ENCODE measurements around the gene WDR5. TPM values are rescaled to one million over a fixed set of nuclear protein-coding genes. Genes with fewer than 3 reads are reported as not detected.

WDR5 gene
- total RNA-seq, 1 experiment from 2014 or later, result 51.7 TPM

DNA sequence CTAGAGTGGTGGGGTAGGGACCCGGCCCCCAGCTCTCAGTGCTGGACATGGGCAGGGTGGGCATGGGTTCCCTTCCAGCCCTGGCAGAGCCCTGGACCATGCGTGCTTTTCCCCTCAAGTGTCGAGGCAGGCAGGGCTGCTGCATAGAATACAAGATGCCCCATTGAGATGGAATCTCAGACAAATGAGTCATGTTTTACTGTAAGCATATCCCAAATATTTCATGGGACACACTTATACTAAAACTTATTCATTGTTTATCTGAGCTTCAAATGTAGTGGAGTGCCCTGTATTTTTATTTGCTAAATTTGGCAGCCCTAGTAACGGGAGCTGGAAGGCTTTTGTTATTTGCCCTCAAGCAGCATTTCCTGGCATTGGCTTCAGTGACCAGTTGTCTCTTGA is 31.6 kb downstream of the WDR5 start:
- Histone ChIP-seq H3K36me3 (ENCODE audit: control insufficient read depth, insufficient read depth, low read length) (no peaks in the 10 kb centered on the region; the same call in 1 of the 2 replicates), H3K9me3 (no peaks in the 10 kb centered on the region), H3K27me3 (replicated peaks; ENCODE audit: control insufficient read depth, insufficient read depth, low read length) (no peaks in the 10 kb centered on the region), H3K4me1 (no peaks in the 10 kb centered on the region), H3K4me3 (ENCODE audit: low read depth, low read length) (no peak overlapping the region)
- Mint-ChIP-seq H3K27ac (ENCODE audit: unreplicated experiment) (no peak overlapping the region), H3K9me3 (ENCODE audit: unreplicated experiment) (peaks cover under 1% of the 10 kb centered on the region), H3K27me3 (ENCODE audit: insufficient read depth, unreplicated experiment) (no peaks in the 10 kb centered on the region), H3K4me3 (ENCODE audit: unreplicated experiment) (no peak overlapping the region), H3K4me1 (ENCODE audit: low read depth, unreplicated experiment) (no peaks in the 10 kb centered on the region), H3K36me3 (ENCODE audit: insufficient read depth, unreplicated experiment) (peaks cover 14% of the 10 kb centered on the region)
- DNase-seq, result no peak
- BruUV-seq (replicated peaks), result no TSS peak
- POLR2A ChIA-PET, result no interaction called here
- CTCF ChIA-PET, result interaction anchor here (0.6 kb wide), 1 partner anchor 349 kb away, joined by 3 read pairs; no protein-coding TSS in a partner anchor
- TF ChIP-seq, protein P1, sequence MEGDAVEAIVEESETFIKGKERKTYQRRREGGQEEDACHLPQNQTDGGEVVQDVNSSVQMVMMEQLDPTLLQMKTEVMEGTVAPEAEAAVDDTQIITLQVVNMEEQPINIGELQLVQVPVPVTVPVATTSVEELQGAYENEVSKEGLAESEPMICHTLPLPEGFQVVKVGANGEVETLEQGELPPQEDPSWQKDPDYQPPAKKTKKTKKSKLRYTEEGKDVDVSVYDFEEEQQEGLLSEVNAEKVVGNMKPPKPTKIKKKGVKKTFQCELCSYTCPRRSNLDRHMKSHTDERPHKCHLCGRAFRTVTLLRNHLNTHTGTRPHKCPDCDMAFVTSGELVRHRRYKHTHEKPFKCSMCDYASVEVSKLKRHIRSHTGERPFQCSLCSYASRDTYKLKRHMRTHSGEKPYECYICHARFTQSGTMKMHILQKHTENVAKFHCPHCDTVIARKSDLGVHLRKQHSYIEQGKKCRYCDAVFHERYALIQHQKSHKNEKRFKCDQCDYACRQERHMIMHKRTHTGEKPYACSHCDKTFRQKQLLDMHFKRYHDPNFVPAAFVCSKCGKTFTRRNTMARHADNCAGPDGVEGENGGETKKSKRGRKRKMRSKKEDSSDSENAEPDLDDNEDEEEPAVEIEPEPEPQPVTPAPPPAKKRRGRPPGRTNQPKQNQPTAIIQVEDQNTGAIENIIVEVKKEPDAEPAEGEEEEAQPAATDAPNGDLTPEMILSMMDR (IDR thresholded peaks at IDR 0.05; ENCODE audit: insufficient read depth in 1 of 2, low read depth in 1 of 2, low read length in 1 of 2, severe bottlenecking in 1 of 2, unreplicated experiment in 1 of 2), result no peak
- intact Hi-C loops (cut with micrococcal nuclease; ENCODE audit: unreplicated experiment), result no loop called here

DNA sequence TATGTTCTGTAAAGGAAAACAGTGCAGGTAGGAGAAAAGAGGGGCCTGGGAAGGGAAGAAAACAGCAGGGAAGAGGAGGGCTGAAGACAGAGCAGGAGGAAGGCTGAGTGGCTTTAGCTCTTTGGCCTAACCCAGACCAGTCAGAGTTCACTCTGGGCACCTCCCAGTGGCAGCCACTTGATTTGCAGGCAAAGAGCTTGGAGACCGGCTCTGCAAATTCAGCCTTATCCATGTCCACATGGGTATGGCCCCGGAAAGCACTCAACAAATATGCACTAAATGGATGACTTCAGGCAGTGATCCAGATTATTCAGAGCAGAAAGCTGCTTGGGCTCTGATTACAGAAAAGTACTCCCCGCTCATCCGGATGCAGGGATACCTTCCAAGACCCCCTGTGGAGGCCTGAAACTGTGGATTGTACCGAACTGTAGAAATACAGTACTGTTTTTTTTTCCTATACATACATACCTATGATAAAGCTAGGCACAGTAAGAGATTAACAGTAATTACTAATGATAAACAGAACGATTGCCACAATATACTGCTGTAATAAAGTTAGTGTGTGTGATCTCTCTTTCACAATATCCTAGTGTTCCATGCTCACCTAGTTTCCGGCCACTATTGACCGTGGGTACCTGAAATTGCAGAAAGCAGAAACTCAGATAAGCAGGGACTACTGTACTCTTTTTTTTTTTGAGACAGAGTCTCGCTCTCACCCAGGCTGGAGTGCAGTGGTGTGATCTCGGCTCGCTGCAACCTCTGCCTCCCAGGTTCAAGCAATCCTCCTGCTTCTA is 33.1 kb downstream of the WDR5 start:
- Mint-ChIP-seq H3K27ac (ENCODE audit: unreplicated experiment) (no peak overlapping the region), H3K27me3 (ENCODE audit: insufficient read depth, unreplicated experiment) (no peaks in the 10 kb centered on the region), H3K9me3 (ENCODE audit: unreplicated experiment) (no peaks in the 10 kb centered on the region), H3K4me3 (ENCODE audit: unreplicated experiment) (no peak overlapping the region), H3K4me1 (ENCODE audit: low read depth, unreplicated experiment) (no peaks in the 10 kb centered on the region), H3K36me3 (ENCODE audit: insufficient read depth, unreplicated experiment) (peaks cover 14% of the 10 kb centered on the region)
- no TSS peak for BruUV-seq (replicated peaks)
- Histone ChIP-seq H3K4me1 (no peaks in the 10 kb centered on the region), H3K36me3 (ENCODE audit: control insufficient read depth, insufficient read depth, low read length) (no peaks in the 10 kb centered on the region; the same call in 1 of the 2 replicates), H3K27me3 (replicated peaks; ENCODE audit: control insufficient read depth, insufficient read depth, low read length) (no peaks in the 10 kb centered on the region), H3K4me3 (ENCODE audit: low read depth, low read length) (no peak overlapping the region), H3K9me3 (no peaks in the 10 kb centered on the region)
- TF ChIP-seq, protein P1 (IDR thresholded peaks at IDR 0.05; ENCODE audit: insufficient read depth in 1 of 2, low read depth in 1 of 2, low read length in 1 of 2, severe bottlenecking in 1 of 2, unreplicated experiment in 1 of 2), result no peak
- POLR2A ChIA-PET, result no interaction called here
- intact Hi-C loops (cut with micrococcal nuclease; ENCODE audit: unreplicated experiment), result no loop called here
- CTCF ChIA-PET, result interaction anchor here (0.6 to 4.0 kb wide), 3 partner anchors 49 to 984 kb away, joined by 4 to 46 read pairs (median 6); no protein-coding TSS in a partner anchor
- no peak for DNase-seq

DNA sequence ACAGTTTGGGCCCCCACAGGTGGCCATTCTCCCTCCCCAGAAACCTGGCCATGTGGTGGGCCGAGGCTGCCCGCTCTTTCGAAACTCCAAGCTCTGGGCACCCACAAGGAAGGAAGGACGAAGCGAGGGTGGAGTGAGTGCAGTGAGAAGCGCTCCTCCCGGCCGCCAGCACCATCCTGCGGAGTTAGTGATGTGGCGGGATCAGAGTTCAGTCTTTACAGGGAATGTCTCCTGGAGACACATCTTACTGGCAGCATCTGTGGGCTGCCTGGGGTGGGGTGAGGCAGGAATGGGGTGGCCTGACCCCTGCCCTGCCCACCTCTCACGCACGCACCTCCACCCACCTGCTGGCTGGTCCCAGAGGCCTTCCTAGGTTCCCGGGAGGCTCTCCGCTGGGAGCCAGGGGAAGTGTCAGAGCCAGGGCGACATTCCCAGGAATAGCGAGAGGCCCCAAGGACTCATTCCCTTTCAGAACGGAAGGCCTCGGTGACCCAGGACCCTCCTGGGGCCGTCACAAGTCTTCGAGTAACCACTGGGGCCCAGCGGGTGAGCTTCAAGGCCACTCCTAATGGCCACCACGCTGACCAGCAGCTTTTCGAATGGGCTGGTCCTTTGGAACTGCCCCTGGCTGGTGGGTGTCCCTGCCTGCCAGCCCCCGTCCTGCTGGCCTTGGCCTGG is 34.0 kb downstream of the WDR5 start:
- TF ChIP-seq, protein P1 (IDR thresholded peaks at IDR 0.05; ENCODE audit: insufficient read depth in 1 of 2, low read depth in 1 of 2, low read length in 1 of 2, severe bottlenecking in 1 of 2, unreplicated experiment in 1 of 2), result no peak
- intact Hi-C loops (cut with micrococcal nuclease; ENCODE audit: unreplicated experiment), result loop anchor here (1.0 to 5.0 kb wide), 3 partner anchors 47 to 257 kb away; no protein-coding TSS in a partner anchor
- no peaks in the 10 kb centered on the region; the same call in 1 of the 2 replicates for H3K36me3 ChIP-seq (ENCODE audit: control insufficient read depth, insufficient read depth, low read length)
- H3K4me3 ChIP-seq (ENCODE audit: low read depth, low read length), result no peak overlapping the region
- Mint-ChIP-seq H3K27me3 (ENCODE audit: insufficient read depth, unreplicated experiment) (no peaks in the 10 kb centered on the region), H3K4me3 (ENCODE audit: unreplicated experiment) (no peak overlapping the region), H3K4me1 (ENCODE audit: low read depth, unreplicated experiment) (peaks cover 2% of the 10 kb centered on the region), H3K9me3 (ENCODE audit: unreplicated experiment) (no peaks in the 10 kb centered on the region), H3K36me3 (ENCODE audit: insufficient read depth, unreplicated experiment) (peaks cover 14% of the 10 kb centered on the region), H3K27ac (ENCODE audit: unreplicated experiment) (no peak overlapping the region)
- CTCF ChIA-PET, result interaction anchor here (0.7 to 4.0 kb wide), 3 partner anchors 23 to 273 kb away, joined by 4 to 46 read pairs (median 6); no protein-coding TSS in a partner anchor
- BruUV-seq (replicated peaks), result no TSS peak
- H3K4me1 ChIP-seq, result no peaks in the 10 kb centered on the region
- H3K9me3 ChIP-seq, result no peaks in the 10 kb centered on the region
- DNase-seq, result no peak
- POLR2A ChIA-PET, result no interaction called here
- H3K27me3 ChIP-seq (replicated peaks; ENCODE audit: control insufficient read depth, insufficient read depth, low read length), result no peaks in the 10 kb centered on the region

Data from Caco-2 (cell line).